D341Med (cell line): ENCODE results near the gene LGALS9.

Experiments used
- DNase-seq: peaks from one replicate; pipeline ENCODE4 v3.0.0; 2012; ENCODE audit warnings: low spot score

Gene LGALS9

GRCh38 chr17:27630607-27631410, at the start of gene LGALS9:
Gene LGALS9, plus strand, starts transcription at chr17:27631188. Its CDS starts 78 bp downstream, at chr17:27631266.
- DNase-seq: peak; percentile 32

- DNase-seq: no peak
These were observed 48.3 kb upstream of the LGALS9 start for GRCh38 chr17:27582696-27583095.

GRCh38 chr17:27585153-27585681, 45.8 kb upstream of the LGALS9 start:
- DNase-seq: no peak

GRCh38 chr17:27585792-27586191, 45.2 kb upstream of the LGALS9 start:
- no peak for DNase-seq

- no peak for DNase-seq
These were observed 44.7 kb upstream of the LGALS9 start for GRCh38 chr17:27586203-27586721.

GRCh38 chr17:27588354-27588753, 42.6 kb upstream of the LGALS9 start:
- DNase-seq: no peak

- no peak for DNase-seq
These were observed 40.1 kb upstream of the LGALS9 start for GRCh38 chr17:27590864-27591263.

GRCh38 chr17:27591986-27592385, 39.0 kb upstream of the LGALS9 start:
- DNase-seq: no peak

- DNase-seq: no peak
These were observed 37.6 kb upstream of the LGALS9 start for GRCh38 chr17:27593232-27593856.

GRCh38 chr17:27593857-27594255, 37.1 kb upstream of the LGALS9 start:
- DNase-seq: no peak

- DNase-seq: no peak
These were observed 35.8 kb upstream of the LGALS9 start for GRCh38 chr17:27595208-27595607.

GRCh38 chr17:27596096-27596495, 34.9 kb upstream of the LGALS9 start:
- DNase-seq: peak; percentile 77

- DNase-seq: no peak
These were observed 34.3 kb upstream of the LGALS9 start for GRCh38 chr17:27596566-27597187.

GRCh38 chr17:27597188-27597580, 33.8 kb upstream of the LGALS9 start:
- DNase-seq: no peak

- no peak for DNase-seq
These were observed 33.1 kb upstream of the LGALS9 start for GRCh38 chr17:27597783-27598320.

GRCh38 chr17:27598337-27599050, 32.5 kb upstream of the LGALS9 start:
- no peak for DNase-seq

- no peak for DNase-seq
These were observed 30.5 kb upstream of the LGALS9 start for GRCh38 chr17:27600471-27600870.

GRCh38 chr17:27601069-27601974, 29.7 kb upstream of the LGALS9 start:
- peak; percentile 83 for DNase-seq

- no peak for DNase-seq
These were observed 29.0 kb upstream of the LGALS9 start for GRCh38 chr17:27601975-27602302.

GRCh38 chr17:27602721-27603420, 28.1 kb upstream of the LGALS9 start:
- peak; percentile 91 for DNase-seq
